Sigmoid colon (tissue), 7 donors: ENCODE results near the gene HIRA. TPM values are rescaled to one million over a fixed set of nuclear protein-coding genes. Genes with fewer than 3 reads are reported as not detected.

Source experiments
- DNase-seq: peaks from one replicate; pipeline ENCODE4 v3.0.0-alpha.2; 2019
- H3K27ac ChIP-seq, 4 donors: fragments of 200-600 bp; sonication (generic); one replicate each; pipeline ENCODE4 v1.5.1; 2016 to 2019; ENCODE audit warnings: mild to moderate bottlenecking in 1 of 4
- H3K27me3 ChIP-seq, 3 donors: fragments of 200-600 bp; sonication (generic); one replicate each; pipeline ENCODE4 v1.5.1; 2019; ENCODE audit warnings: mild to moderate bottlenecking in 1 of 3
- H3K36me3 ChIP-seq, 4 donors: fragments of 200-600 bp; sonication (generic); one replicate each; pipeline ENCODE4 v1.5.1; 2016 to 2019
- H3K4me1 ChIP-seq, 4 donors: fragments of 200-600 bp; sonication (generic); one replicate each; pipeline ENCODE4 v1.5.1; 2017 to 2019
- H3K4me3 ChIP-seq, 4 donors: fragments of 200-600 bp; sonication (generic); one replicate each; pipeline ENCODE4 v1.5.1; 2017 to 2019; ENCODE audit warnings: mild to moderate bottlenecking in 2 of 4, moderate library complexity in 1 of 4
- H3K9me3 ChIP-seq, 4 donors: fragments of 200-600 bp in 3 of 4; sonication (generic) in 3 of 4; one replicate each; pipeline versions ENCODE4 v1.5.1 to v1.6.1; 2013 to 2019
- EP300 ChIP-seq, 4 donors: sonication (generic); formaldehyde crosslinking; IDR thresholded peaks; one replicate each; pipeline ENCODE4 v1.6.1; 2017; ENCODE audit warnings: antibody characterized with exemption in 4 of 4
- POLR2A ChIP-seq, 2 donors: fragments of 450-650 bp; IDR thresholded peaks; one replicate each; pipeline ENCODE4 v1.6.1; 2016; ENCODE audit warnings: antibody characterized with exemption in 2 of 2, mild to moderate bottlenecking in 2 of 2, moderate library complexity in 2 of 2
- POLR2AphosphoS5 ChIP-seq, 4 donors: sonication (generic); formaldehyde crosslinking; IDR thresholded peaks; one replicate each; pipeline ENCODE4 v1.6.1; 2017; ENCODE audit warnings: antibody characterized with exemption in 4 of 4
- WGBS, 2 donors: extraction: QIAGEN DNeasy Blood & Tissue Kit; methylation state at CpG; one replicate each; pipeline ENCODE4 v1.1.7; 2013; 5-methylcytosine and 5-hydroxymethylcytosine counted together
- intact Hi-C: fragments of 100-400 bp; cut with DNase I; formaldehyde crosslinking; loops from one replicate; pipeline ENCODE4 v1.15.1; 2023
- polyA plus RNA-seq, 3 donors: library from polyadenylated mRNA; stranded (reverse); fragments of 200-250 nt; gene quantifications; one replicate each; pipeline ENCODE4 v1.2.3, GENCODE V29; 2013
- total RNA-seq, 4 donors: library from RNA; depleted of rRNA; stranded (reverse); fragments of >200 nt; gene quantifications; one replicate each; pipeline ENCODE4 v1.1.0, GENCODE V29; 2016
- TF ChIP-seq, protein P1 (sequence below), 4 experiments: fragments of 450-650 bp in 3 of 4; fragments of 200-600 bp in 1 of 4; IDR thresholded peaks; one replicate each; pipeline ENCODE4 v1.5.1; 2016 to 2019; ENCODE audit warnings: antibody characterized with exemption in 4 of 4, mild to moderate bottlenecking in 3 of 4, moderate library complexity in 2 of 4
- donor health status: healthy with polysubstance abuse.
- donor health status: Bipolar disorder and iron deficiency.
- donor health status: healthy.

HIRA gene
- total and polyA plus RNA-seq, 7 donors: 11.1 to 25.0 (median 15.3) TPM

DNA sequence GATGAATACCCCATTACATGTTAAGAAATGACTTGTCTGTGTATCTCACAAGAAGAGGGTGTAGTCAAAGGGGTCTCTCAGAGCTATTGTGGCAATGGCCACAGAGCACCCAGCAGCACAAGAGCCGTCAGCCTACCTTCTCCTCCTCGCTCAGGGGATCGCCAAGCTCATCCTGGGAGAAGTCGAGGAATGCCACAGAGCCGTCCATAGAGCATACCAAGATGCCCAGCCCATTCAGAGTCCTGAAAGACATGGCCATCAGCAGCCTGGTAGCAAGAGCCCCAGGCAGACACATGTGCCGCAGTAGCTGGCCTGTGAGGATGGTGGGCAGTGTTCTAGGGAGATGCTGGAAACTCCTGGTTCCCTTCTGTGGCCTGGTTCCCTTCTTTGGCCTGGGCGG, 44.0 kb downstream of the HIRA start:
- Histone ChIP-seq H3K27ac (no peak overlapping the region), H3K9me3 (no peaks in the 10 kb centered on the region), H3K36me3 (peaks cover 44 to 99% (median 68%) of the 10 kb centered on the region in 4 donors), H3K27me3 (no peaks in the 10 kb centered on the region), H3K4me3 (no peak overlapping the region), H3K4me1 (no peaks in the 10 kb centered on the region)
- DNase-seq: peak; percentile 29
- WGBS, 2 donors: 96 to 98% methylated on average over 7 of the region's 7 CpGs
- TF ChIP-seq POLR2A (IDR thresholded peaks at IDR 0.05) (no peak), POLR2AphosphoS5 (IDR thresholded peaks at IDR 0.05) (no peak), EP300 (IDR thresholded peaks at IDR 0.05) (no peak)
- TF ChIP-seq, protein P1, sequence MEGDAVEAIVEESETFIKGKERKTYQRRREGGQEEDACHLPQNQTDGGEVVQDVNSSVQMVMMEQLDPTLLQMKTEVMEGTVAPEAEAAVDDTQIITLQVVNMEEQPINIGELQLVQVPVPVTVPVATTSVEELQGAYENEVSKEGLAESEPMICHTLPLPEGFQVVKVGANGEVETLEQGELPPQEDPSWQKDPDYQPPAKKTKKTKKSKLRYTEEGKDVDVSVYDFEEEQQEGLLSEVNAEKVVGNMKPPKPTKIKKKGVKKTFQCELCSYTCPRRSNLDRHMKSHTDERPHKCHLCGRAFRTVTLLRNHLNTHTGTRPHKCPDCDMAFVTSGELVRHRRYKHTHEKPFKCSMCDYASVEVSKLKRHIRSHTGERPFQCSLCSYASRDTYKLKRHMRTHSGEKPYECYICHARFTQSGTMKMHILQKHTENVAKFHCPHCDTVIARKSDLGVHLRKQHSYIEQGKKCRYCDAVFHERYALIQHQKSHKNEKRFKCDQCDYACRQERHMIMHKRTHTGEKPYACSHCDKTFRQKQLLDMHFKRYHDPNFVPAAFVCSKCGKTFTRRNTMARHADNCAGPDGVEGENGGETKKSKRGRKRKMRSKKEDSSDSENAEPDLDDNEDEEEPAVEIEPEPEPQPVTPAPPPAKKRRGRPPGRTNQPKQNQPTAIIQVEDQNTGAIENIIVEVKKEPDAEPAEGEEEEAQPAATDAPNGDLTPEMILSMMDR (IDR thresholded peaks at IDR 0.05): no peak
- intact Hi-C loops: no loop called here

DNA sequence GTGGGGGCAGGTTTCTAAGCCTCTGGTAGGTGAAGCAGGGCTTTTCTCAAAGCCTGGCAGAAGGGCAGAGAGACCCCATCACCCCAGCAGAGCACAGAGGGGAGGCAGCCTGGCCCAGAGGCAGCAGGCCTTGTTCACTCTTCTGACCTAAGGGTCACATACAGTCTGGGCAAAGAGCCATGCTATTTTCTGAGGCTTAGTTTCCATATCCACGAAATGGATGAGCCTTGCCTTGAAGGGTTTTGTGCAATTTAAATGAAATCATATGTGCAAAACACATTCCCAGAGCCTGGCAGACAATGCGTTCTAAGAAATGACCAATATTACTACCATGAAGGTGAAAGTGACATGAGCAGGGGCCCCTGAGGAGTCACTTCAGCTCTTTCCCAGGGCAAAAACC, 44.5 kb downstream of the HIRA start:
- no peaks in the 10 kb centered on the region for H3K9me3 ChIP-seq
- H3K27ac ChIP-seq: no peak overlapping the region
- TF ChIP-seq EP300 (IDR thresholded peaks at IDR 0.05): no peak
- TF ChIP-seq, protein P1 (IDR thresholded peaks at IDR 0.05): no peak
- TF ChIP-seq POLR2AphosphoS5 (IDR thresholded peaks at IDR 0.05): no peak
- no peak for TF ChIP-seq POLR2A (IDR thresholded peaks at IDR 0.05)
- peaks cover 47 to 99% (median 70%) of the 10 kb centered on the region in 4 donors for H3K36me3 ChIP-seq
- intact Hi-C loops: no loop called here
- H3K27me3 ChIP-seq: no peaks in the 10 kb centered on the region
- DNase-seq: peak; percentile 20
- H3K4me3 ChIP-seq: no peak overlapping the region
- 87 to 89% methylated on average over 2 of the region's 2 CpGs for WGBS, 2 donors
- no peaks in the 10 kb centered on the region for H3K4me1 ChIP-seq

DNA sequence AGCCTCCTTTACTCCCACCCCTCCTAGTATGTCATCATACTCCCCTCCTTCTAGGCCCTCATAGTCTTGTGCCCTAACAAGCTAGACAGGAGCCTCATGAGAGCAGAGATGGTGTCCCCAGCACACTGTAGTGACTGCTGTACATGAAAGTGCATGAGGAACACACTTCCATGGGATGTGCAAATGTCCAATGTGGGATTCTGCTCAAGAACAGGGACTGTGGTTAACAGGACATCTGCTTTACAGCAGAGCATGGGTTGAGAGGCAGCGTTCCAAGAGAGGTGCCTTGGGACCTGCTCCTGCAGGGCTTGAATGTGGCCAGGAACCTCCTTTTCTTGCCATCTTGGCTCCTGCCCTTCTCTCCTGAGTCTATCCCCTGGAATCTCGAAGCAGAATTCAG, 45.3 kb downstream of the HIRA start:
- H3K27ac ChIP-seq: no peak overlapping the region
- intact Hi-C loops: no loop called here
- H3K36me3 ChIP-seq: peaks cover 43 to 99% (median 67%) of the 10 kb centered on the region in 4 donors
- DNase-seq: peak; percentile 41
- 96% methylated on average over 2 of the region's 2 CpGs for WGBS, 2 donors
- H3K9me3 ChIP-seq: no peaks in the 10 kb centered on the region
- H3K27me3 ChIP-seq: no peaks in the 10 kb centered on the region
- no peak overlapping the region for H3K4me3 ChIP-seq
- H3K4me1 ChIP-seq: no peaks in the 10 kb centered on the region
- TF ChIP-seq POLR2A (IDR thresholded peaks at IDR 0.05) (no peak), POLR2AphosphoS5 (IDR thresholded peaks at IDR 0.05) (no peak)

DNA sequence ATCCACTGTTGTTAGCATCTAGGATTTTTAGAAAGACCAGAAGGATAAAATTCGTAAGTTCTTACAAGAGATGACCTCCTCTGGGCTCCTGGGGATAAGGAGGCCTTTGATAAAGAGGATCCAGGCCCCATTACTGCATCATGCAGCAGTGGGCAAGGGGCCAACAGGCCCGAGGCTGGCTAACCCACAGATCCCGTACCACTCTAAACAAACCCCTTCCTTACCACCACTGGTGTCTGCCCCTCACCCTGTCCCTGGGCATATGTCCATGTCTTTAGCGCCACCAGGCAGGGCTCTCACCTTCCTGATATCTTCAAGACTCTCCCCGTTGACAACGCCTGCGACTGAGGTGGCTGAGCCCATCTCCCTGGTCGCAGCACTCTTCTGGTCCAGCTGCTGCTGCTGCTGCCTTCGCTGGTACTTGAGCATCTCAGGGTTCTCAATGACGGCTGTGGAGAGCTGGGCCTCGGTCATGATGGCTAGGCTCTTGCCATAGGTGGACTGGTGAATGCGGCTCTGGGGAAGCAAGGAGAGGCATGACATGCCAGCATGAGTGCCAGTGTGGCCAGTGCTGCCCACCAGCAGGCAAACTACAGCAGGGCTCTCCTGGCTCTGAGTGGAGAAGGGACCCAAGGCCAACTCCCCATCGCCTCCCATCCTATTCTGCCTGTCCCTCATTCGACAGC, 46.2 kb downstream of the HIRA start:
- peaks cover 43 to 97% (median 65%) of the 10 kb centered on the region in 4 donors for H3K36me3 ChIP-seq

DNA sequence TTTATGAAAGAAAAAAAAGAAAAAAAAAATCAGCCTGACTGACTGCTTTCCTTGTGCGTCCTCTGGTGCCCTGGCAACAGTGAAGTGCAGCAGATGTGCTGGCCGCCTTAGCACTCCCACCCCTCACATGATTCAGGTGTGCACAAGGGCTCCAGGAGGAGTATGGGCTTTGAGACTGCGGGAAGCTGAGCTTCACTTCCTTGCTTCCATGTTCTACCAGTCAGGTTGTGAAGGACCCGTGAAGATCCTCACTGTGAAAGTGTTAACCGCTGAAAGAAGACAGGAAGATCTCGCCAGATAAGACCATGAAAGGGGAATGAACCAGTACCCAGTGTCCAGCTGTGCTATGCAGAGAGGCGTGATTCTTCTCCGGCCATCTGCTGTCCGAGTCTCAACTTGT, 48.2 kb downstream of the HIRA start:
- peak; percentile 17 for DNase-seq
- intact Hi-C loops: no loop called here
- 93% methylated on average over 9 of the region's 9 CpGs for WGBS, 2 donors
- Histone ChIP-seq H3K27ac (no peak overlapping the region), H3K4me3 (no peak overlapping the region), H3K4me1 (no peaks in the 10 kb centered on the region), H3K9me3 (no peaks in the 10 kb centered on the region), H3K36me3 (peaks cover 39 to 83% (median 56%) of the 10 kb centered on the region in 4 donors), H3K27me3 (no peaks in the 10 kb centered on the region)
- TF ChIP-seq EP300 (IDR thresholded peaks at IDR 0.05): no peak

More for the DNA sequence above, 46.2 kb downstream of the HIRA start:
- Histone ChIP-seq H3K27me3 (no peaks in the 10 kb centered on the region), H3K27ac (no peak overlapping the region), H3K9me3 (no peaks in the 10 kb centered on the region), H3K4me1 (no peaks in the 10 kb centered on the region), H3K4me3 (no peak overlapping the region)
- intact Hi-C loops: no loop called here
- peak; percentile 53 for DNase-seq
- 94% methylated on average over 14 of the region's 14 CpGs for WGBS, 2 donors
- TF ChIP-seq POLR2A (IDR thresholded peaks at IDR 0.05) (no peak), EP300 (IDR thresholded peaks at IDR 0.05) (no peak), POLR2AphosphoS5 (IDR thresholded peaks at IDR 0.05) (no peak)
- TF ChIP-seq, protein P1 (IDR thresholded peaks at IDR 0.05): no peak

DNA sequence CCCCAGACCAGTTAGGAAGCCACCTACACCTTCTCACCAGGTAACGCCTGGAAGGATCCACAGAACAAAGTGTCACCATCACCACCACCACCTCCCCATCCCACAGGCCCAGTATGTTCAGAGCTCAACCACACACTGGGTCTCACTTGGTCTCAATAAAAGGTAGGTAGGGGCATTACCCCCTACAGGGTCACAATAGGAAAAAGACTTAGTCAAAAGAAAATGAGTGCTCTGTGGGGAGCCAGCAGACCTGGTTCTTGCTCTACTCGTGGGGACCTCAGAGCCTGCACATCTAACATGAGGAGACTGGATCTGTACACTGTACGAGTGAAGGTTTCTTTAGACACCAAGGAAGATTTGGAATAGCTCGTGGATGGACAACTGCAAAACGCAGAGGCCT, 49.3 kb downstream of the HIRA start:
- H3K4me1 ChIP-seq: no peaks in the 10 kb centered on the region
- no peak overlapping the region for H3K4me3 ChIP-seq
- peaks cover 39 to 83% (median 54%) of the 10 kb centered on the region in 4 donors for H3K36me3 ChIP-seq
- 96% methylated on average over 5 of the region's 5 CpGs for WGBS, 2 donors
- TF ChIP-seq, protein P1 (IDR thresholded peaks at IDR 0.05): no peak
- TF ChIP-seq EP300 (IDR thresholded peaks at IDR 0.05) (no peak), POLR2A (IDR thresholded peaks at IDR 0.05) (no peak), POLR2AphosphoS5 (IDR thresholded peaks at IDR 0.05) (no peak)
- DNase-seq: peak; percentile 19
- intact Hi-C loops: no loop called here
- H3K9me3 ChIP-seq: no peaks in the 10 kb centered on the region
- no peak overlapping the region for H3K27ac ChIP-seq
- H3K27me3 ChIP-seq: no peaks in the 10 kb centered on the region
